Lower leg skin (tissue), 3 donors: ENCODE results near the gene FGGY.

Source experiments
- CTCF ChIP-seq, 3 donors: fragments of 450-650 bp; IDR thresholded peaks; one replicate each; pipeline ENCODE4 v1.5.1; 2016; ENCODE audit warnings: antibody characterized with exemption in 3 of 3, mild to moderate bottlenecking in 3 of 3, moderate library complexity in 2 of 3
- POLR2A ChIP-seq, 2 donors: fragments of 450-650 bp; IDR thresholded peaks; one replicate each; pipeline ENCODE4 v1.6.1; 2016 to 2017; ENCODE audit warnings: antibody characterized with exemption in 2 of 2, mild to moderate bottlenecking in 1 of 2, moderate library complexity in 1 of 2

- TF ChIP-seq CTCF (IDR thresholded peaks at IDR 0.05) (no peak), POLR2A (IDR thresholded peaks at IDR 0.05) (no peak)
These were observed 126.2 kb downstream of the FGGY start for GRCh38 chr1:59422921-59423575.
